Neural cell (in vitro differentiated cells): ENCODE measurements around the gene MLST8. TPM values are rescaled to one million over a fixed set of nuclear protein-coding genes. Genes with fewer than 3 reads are reported as not detected.

Source experiments
- H2AFZ ChIP-seq: fragments of 200-600, 300-800 bp; sonication (generic), shearing (Covaris generic); 2 replicates; pipeline ENCODE4 v1.6.0; 2014; ENCODE audit warnings: low read depth, mild to moderate bottlenecking, antibody characterized with exemption, low read length, moderate library complexity
- H3F3A ChIP-seq: fragments of 200-600 bp; shearing (Covaris generic); 2 replicates; pipeline ENCODE4 v1.6.1; 2016; ENCODE audit warnings: mild to moderate bottlenecking, moderate library complexity, mixed read lengths, antibody characterized with exemption, low read length; ENCODE audit not compliant: insufficient read depth, poor library complexity, severe bottlenecking
- H3K27ac ChIP-seq: fragments of 200-600, 300-800 bp; sonication (generic), shearing (Covaris generic); 2 replicates; pipeline ENCODE4 v1.5.1; 2014; ENCODE audit warnings: mild to moderate bottlenecking, low read length, moderate library complexity
- H3K27me3 ChIP-seq: fragments of 300-800, 200-600 bp; sonication (generic), shearing (Covaris generic); 2 replicates; pipeline ENCODE4 v1.6.0; 2014; ENCODE audit warnings: mild to moderate bottlenecking, low read depth, low read length, moderate library complexity; ENCODE audit not compliant: insufficient read depth
- H3K36me3 ChIP-seq: fragments of 300-800, 200-600 bp; sonication (generic), shearing (Covaris generic); 2 replicates; pipeline ENCODE4 v1.5.1; 2014; ENCODE audit warnings: mild to moderate bottlenecking, antibody characterized with exemption, low read length, moderate library complexity; ENCODE audit not compliant: insufficient read depth
- H3K4me2 ChIP-seq: fragments of 300-800, 200-600 bp; sonication (generic), shearing (Covaris generic); 2 replicates; pipeline ENCODE4 v1.6.0; 2014; ENCODE audit warnings: mild to moderate bottlenecking, low read length
- H3K4me3 ChIP-seq: fragments of 300-800, 200-600 bp; sonication (generic), shearing (Covaris generic); 2 replicates; pipeline ENCODE4 v1.5.1; 2014; ENCODE audit warnings: mild to moderate bottlenecking, low read length, moderate library complexity
- H3K79me2 ChIP-seq: fragments of 200-600 bp; shearing (Covaris generic); replicated peaks from 2 replicates; pipeline ENCODE4 v1.6.0; 2014; ENCODE audit warnings: mild to moderate bottlenecking, low read length, moderate library complexity; ENCODE audit not compliant: insufficient read depth
- H3K9ac ChIP-seq: fragments of 300-800, 200-600 bp; sonication (generic), shearing (Covaris generic); 2 replicates; pipeline ENCODE4 v1.6.1; 2016; ENCODE audit warnings: mild to moderate bottlenecking, low read length, mixed read lengths
- H3K9me2 ChIP-seq: fragments of 200-600 bp; shearing (Covaris generic); 2 replicates; pipeline ENCODE4 v1.6.1; 2016; ENCODE audit warnings: mild to moderate bottlenecking, low read length, mixed read lengths; ENCODE audit not compliant: insufficient read depth
- H3K9me3 ChIP-seq: fragments of 200-600, 300-800 bp; sonication (generic), shearing (Covaris generic); 2 replicates; pipeline ENCODE4 v1.6.1; 2016; ENCODE audit warnings: mild to moderate bottlenecking, mixed run types, low read length, moderate library complexity, mixed read lengths
- H4K20me1 ChIP-seq: fragments of 200-600 bp; shearing (Covaris generic); 2 replicates; pipeline ENCODE4 v1.6.1; 2016; ENCODE audit warnings: mild to moderate bottlenecking, mixed run types; ENCODE audit not compliant: insufficient read depth
- EP300 ChIP-seq: fragments of 450-650 bp; conservative IDR thresholded peaks from 2 replicates; pipeline ENCODE4 v1.6.1; 2014; ENCODE audit warnings: antibody characterized with exemption, mild to moderate bottlenecking, moderate library complexity; ENCODE audit not compliant: poor library complexity, severe bottlenecking
- EZH2 ChIP-seq: fragments of 200-600, 300-800 bp; shearing (Covaris generic), sonication (generic); IDR thresholded peaks from 2 replicates; pipeline ENCODE4 v1.6.1; 2014; ENCODE audit warnings: antibody characterized with exemption, low read length, borderline replicate concordance, mild to moderate bottlenecking; ENCODE audit not compliant: insufficient read depth, poor library complexity, severe bottlenecking
- MXI1 ChIP-seq: fragments of 450-650 bp; conservative IDR thresholded peaks from 2 replicates; pipeline ENCODE4 v1.6.1; 2014; ENCODE audit warnings: antibody characterized with exemption, mild to moderate bottlenecking; ENCODE audit not compliant: poor library complexity, severe bottlenecking
- POLR2AphosphoS5 ChIP-seq: IDR thresholded peaks from 2 replicates; pipeline ENCODE4 v1.6.1; 2012
- RAD21 ChIP-seq: fragments of 450-650 bp; conservative IDR thresholded peaks from 2 replicates; pipeline ENCODE4 v1.6.1; 2014; ENCODE audit warnings: antibody characterized with exemption, mild to moderate bottlenecking, moderate library complexity
- REST ChIP-seq: IDR thresholded peaks from 2 replicates; pipeline ENCODE4 v1.6.1; 2012; ENCODE audit warnings: borderline replicate concordance
- SMC3 ChIP-seq: fragments of 450-650 bp; conservative IDR thresholded peaks from 2 replicates; pipeline ENCODE4 v1.6.1; 2014; ENCODE audit warnings: antibody characterized with exemption, mild to moderate bottlenecking, moderate library complexity; ENCODE audit not compliant: poor library complexity
- TAF1 ChIP-seq: IDR thresholded peaks from 2 replicates; pipeline ENCODE4 v1.6.1; 2012; ENCODE audit warnings: low read depth
- polyA plus RNA-seq: library from polyadenylated mRNA; depleted of rRNA; stranded (reverse); fragments of >200 nt; gene quantifications from 2 replicates; pipeline ENCODE4 v1.2.3, GENCODE V29; 2014
- TF ChIP-seq, protein P1 (sequence below): fragments of 450-650 bp; IDR thresholded peaks from 2 replicates; pipeline ENCODE4 v1.5.1; 2014; ENCODE audit warnings: antibody characterized with exemption, mild to moderate bottlenecking, moderate library complexity; ENCODE audit not compliant: poor library complexity, severe bottlenecking

MLST8 gene
- polyA plus RNA-seq, 1 donor from 2014 or later: 13.5 TPM

GRCh38 chr16:2186064-2186463, 19.2 kb upstream of the MLST8 start (continued):
- TF ChIP-seq EP300 (no peak), POLR2AphosphoS5 (no peak)

GRCh38 chr16:2186505-2186904, 18.7 kb upstream of the MLST8 start:
- H4K20me1 ChIP-seq: no peaks in the 10 kb centered on the region
- H3K27me3 ChIP-seq: no peaks in the 10 kb centered on the region
- no peaks in the 10 kb centered on the region for H3K9me3 ChIP-seq
- no peak overlapping the region for H2AFZ ChIP-seq
- H3K36me3 ChIP-seq: no peaks in the 10 kb centered on the region
- TF ChIP-seq, protein P1, sequence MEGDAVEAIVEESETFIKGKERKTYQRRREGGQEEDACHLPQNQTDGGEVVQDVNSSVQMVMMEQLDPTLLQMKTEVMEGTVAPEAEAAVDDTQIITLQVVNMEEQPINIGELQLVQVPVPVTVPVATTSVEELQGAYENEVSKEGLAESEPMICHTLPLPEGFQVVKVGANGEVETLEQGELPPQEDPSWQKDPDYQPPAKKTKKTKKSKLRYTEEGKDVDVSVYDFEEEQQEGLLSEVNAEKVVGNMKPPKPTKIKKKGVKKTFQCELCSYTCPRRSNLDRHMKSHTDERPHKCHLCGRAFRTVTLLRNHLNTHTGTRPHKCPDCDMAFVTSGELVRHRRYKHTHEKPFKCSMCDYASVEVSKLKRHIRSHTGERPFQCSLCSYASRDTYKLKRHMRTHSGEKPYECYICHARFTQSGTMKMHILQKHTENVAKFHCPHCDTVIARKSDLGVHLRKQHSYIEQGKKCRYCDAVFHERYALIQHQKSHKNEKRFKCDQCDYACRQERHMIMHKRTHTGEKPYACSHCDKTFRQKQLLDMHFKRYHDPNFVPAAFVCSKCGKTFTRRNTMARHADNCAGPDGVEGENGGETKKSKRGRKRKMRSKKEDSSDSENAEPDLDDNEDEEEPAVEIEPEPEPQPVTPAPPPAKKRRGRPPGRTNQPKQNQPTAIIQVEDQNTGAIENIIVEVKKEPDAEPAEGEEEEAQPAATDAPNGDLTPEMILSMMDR: no peak
- TF ChIP-seq POLR2AphosphoS5 (no peak), MXI1 (no peak), SMC3 (no peak), TAF1 (no peak), REST (no peak), EZH2 (no peak), RAD21 (no peak), EP300 (no peak)
- H3K79me2 ChIP-seq: no peaks in the 10 kb centered on the region
- H3K9me2 ChIP-seq: no peaks in the 10 kb centered on the region
- H3K4me3 ChIP-seq: no peak overlapping the region
- H3K4me2 ChIP-seq: no peak overlapping the region
- H3F3A ChIP-seq: no peaks in the 10 kb centered on the region
- no peak overlapping the region for H3K9ac ChIP-seq
- H3K27ac ChIP-seq: no peak overlapping the region

DNA sequence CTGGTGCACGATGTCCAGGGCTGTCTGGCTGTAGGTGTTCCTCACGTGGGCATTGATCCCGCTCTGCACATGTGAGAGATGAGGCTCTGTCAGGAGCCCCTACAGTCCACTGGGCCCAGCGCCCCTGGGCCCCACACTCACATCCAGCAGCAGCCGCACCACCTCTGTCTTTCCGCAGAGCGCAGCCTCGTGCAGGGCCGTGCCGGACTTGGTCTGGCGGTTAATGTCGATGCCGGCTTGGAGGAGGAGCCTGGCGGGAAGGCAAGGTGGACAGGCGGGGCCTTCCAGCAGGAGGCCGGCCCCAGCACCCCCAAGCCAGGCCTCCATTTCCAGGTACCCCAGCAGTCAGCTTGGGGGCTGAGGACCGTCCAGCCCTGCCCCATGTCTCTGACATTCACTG, 18.0 kb upstream of the MLST8 start:
- Histone ChIP-seq H3K9ac (no peak overlapping the region), H3K4me3 (no peak overlapping the region), H3K9me3 (no peaks in the 10 kb centered on the region), H3K27ac (no peak overlapping the region), H3F3A (no peaks in the 10 kb centered on the region), H3K27me3 (no peaks in the 10 kb centered on the region), H2AFZ (no peak overlapping the region), H3K9me2 (no peaks in the 10 kb centered on the region), H3K36me3 (no peaks in the 10 kb centered on the region), H4K20me1 (no peaks in the 10 kb centered on the region), H3K4me2 (no peak overlapping the region), H3K79me2 (no peaks in the 10 kb centered on the region)
- TF ChIP-seq REST: no peak
- TF ChIP-seq, protein P1: no peak
- TF ChIP-seq EZH2: no peak
- TF ChIP-seq MXI1: no peak
- TF ChIP-seq RAD21: no peak
- TF ChIP-seq EP300: no peak
- TF ChIP-seq POLR2AphosphoS5: no peak
- no peak for TF ChIP-seq SMC3
- TF ChIP-seq TAF1: no peak
